ENCODE measurements around the gene TM2D3.

GRCh38 chr15:101597360-101597928 lies 54.7 kb downstream of the TM2D3 start:
- no peak for TF ChIP-seq CTCF (IDR thresholded peaks at IDR 0.05; ENCODE audit: borderline replicate concordance, extremely low read depth, low read length, poor library complexity, severe bottlenecking)
- TF ChIP-seq EZH2 (IDR thresholded peaks at IDR 0.05; ENCODE audit: borderline replicate concordance, low read depth, low read length, severe bottlenecking) = no peak

Data from DND-41 (cell line).